ENCODE results near the gene WFIKKN1.

DNA sequence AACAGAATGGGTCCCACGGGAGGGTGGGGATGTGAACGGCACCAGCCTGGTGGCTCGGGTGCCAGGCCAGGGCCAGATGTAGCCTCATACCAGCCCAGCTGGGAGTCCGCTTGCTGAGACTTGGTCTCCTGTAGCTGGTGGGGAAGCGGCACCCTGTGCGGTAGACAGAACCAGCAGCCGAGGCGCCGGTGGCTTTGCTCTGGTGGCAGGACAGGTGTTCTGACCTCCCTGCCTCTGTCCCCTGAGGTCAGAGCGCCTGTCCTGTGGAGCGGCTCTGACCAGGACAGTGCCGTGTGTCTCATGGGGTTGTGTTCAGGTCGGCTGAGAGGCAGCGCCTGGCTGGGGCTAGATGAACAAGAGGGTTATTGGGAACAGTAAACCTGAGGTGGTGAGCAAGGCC is 20.8 kb upstream of the WFIKKN1 start:
- TF ChIP-seq, protein P1, sequence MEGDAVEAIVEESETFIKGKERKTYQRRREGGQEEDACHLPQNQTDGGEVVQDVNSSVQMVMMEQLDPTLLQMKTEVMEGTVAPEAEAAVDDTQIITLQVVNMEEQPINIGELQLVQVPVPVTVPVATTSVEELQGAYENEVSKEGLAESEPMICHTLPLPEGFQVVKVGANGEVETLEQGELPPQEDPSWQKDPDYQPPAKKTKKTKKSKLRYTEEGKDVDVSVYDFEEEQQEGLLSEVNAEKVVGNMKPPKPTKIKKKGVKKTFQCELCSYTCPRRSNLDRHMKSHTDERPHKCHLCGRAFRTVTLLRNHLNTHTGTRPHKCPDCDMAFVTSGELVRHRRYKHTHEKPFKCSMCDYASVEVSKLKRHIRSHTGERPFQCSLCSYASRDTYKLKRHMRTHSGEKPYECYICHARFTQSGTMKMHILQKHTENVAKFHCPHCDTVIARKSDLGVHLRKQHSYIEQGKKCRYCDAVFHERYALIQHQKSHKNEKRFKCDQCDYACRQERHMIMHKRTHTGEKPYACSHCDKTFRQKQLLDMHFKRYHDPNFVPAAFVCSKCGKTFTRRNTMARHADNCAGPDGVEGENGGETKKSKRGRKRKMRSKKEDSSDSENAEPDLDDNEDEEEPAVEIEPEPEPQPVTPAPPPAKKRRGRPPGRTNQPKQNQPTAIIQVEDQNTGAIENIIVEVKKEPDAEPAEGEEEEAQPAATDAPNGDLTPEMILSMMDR (conservative IDR thresholded peaks at IDR 0.05; ENCODE audit: low read length): no peak
- TF ChIP-seq EZH2phosphoT487 (IDR thresholded peaks at IDR 0.05; ENCODE audit: borderline replicate concordance, low read depth, low read length): no peak
